CD8-positive, alpha-beta memory T cell (primary cell): ENCODE measurements around the gene LGALS7. TPM values are rescaled to one million over a fixed set of nuclear protein-coding genes. Genes with fewer than 3 reads are reported as not detected.

Source experiments
- polyA plus RNA-seq: library from polyadenylated mRNA; unstranded; fragments of 300-500 nt; fragmentation: Illumina TruSeq; gene quantifications from one replicate; pipeline ENCODE4 v1.2.3, GENCODE V29; 2021
- total RNA-seq, 2 experiments: library from RNA; stranded (reverse); gene quantifications; one replicate each; pipeline ENCODE4 v1.2.3, GENCODE V29; 2021

Gene LGALS7
- total and polyA plus RNA-seq, 3 experiments from 2014 or later: not detected

Other genes starting within 250 kb of the LGALS7 start
- 100 to 1,000 TPM; 161 to 162 TPM for gene MAP4K1, start 155.6 kb downstream of the LGALS7 start, total RNA-seq
- gene MAP4K1, start 155.6 kb downstream of the LGALS7 start, polyA plus RNA-seq: 178 TPM
- 100 to 1,000 TPM; 275 to 282 TPM for gene EIF3K, start 154.3 kb downstream of the LGALS7 start, total RNA-seq
- 401 TPM for gene EIF3K, start 154.3 kb downstream of the LGALS7 start, polyA plus RNA-seq
- 100 to 1,000 TPM; 295 to 314 TPM for gene ACTN4, start 125.9 kb downstream of the LGALS7 start, total RNA-seq
- 31.9 TPM for gene ACTN4, start 125.9 kb downstream of the LGALS7 start, polyA plus RNA-seq
- gene CAPN12, start 29.0 kb downstream of the LGALS7 start, total RNA-seq: 1 to 10 TPM; 5.2 to 5.3 TPM
- gene CAPN12, start 29.0 kb downstream of the LGALS7 start, polyA plus RNA-seq: 19.5 TPM
- not detected for gene LGALS7B, start 15.7 kb upstream of the LGALS7 start, total RNA-seq
- not detected for gene LGALS7B, start 15.7 kb upstream of the LGALS7 start, polyA plus RNA-seq
- 1 to 10 TPM; 1.2 to 1.8 TPM for gene LGALS4, start 39.4 kb upstream of the LGALS7 start, total RNA-seq
- gene LGALS4, start 39.4 kb upstream of the LGALS7 start, polyA plus RNA-seq: 0.44 TPM
- 100 to 1,000 TPM; 111 to 114 TPM for gene ECH1, start 58.3 kb upstream of the LGALS7 start, total RNA-seq
- gene ECH1, start 58.3 kb upstream of the LGALS7 start, polyA plus RNA-seq: 272 TPM
- gene HNRNPL, start 76.5 kb upstream of the LGALS7 start, total RNA-seq: 100 to 1,000 TPM; 656 to 679 TPM
- gene HNRNPL, start 76.5 kb upstream of the LGALS7 start, polyA plus RNA-seq: 73.4 TPM
- 10 to 100 TPM; 82.3 to 85.4 TPM for gene RINL, start 104.8 kb upstream of the LGALS7 start, total RNA-seq
- gene RINL, start 104.8 kb upstream of the LGALS7 start, polyA plus RNA-seq: 42.6 TPM
- 10 to 100 TPM; 33.6 to 36.5 TPM for gene SIRT2, start 126.1 kb upstream of the LGALS7 start, total RNA-seq
- 51.2 TPM for gene SIRT2, start 126.1 kb upstream of the LGALS7 start, polyA plus RNA-seq
- gene NFKBIB, start 126.5 kb upstream of the LGALS7 start, total RNA-seq: 100 to 1,000 TPM; 107 to 116 TPM
- 15.6 TPM for gene NFKBIB, start 126.5 kb upstream of the LGALS7 start, polyA plus RNA-seq
- under 1 TPM; 0.44 to 0.61 TPM for gene CCER2, start 138.7 kb upstream of the LGALS7 start, total RNA-seq
- gene CCER2, start 138.7 kb upstream of the LGALS7 start, polyA plus RNA-seq: not detected
- 10 to 100 TPM; 43.1 to 46.7 TPM for gene SARS2, start 157.2 kb upstream of the LGALS7 start, total RNA-seq
- 18.9 TPM for gene SARS2, start 157.2 kb upstream of the LGALS7 start, polyA plus RNA-seq
- gene MRPS12, start 157.4 kb upstream of the LGALS7 start, total RNA-seq: 100 to 1,000 TPM; 113 to 117 TPM
- 94.4 TPM for gene MRPS12, start 157.4 kb upstream of the LGALS7 start, polyA plus RNA-seq
- not detected for gene FBXO17, start 202.2 kb upstream of the LGALS7 start, total RNA-seq
- 0.16 TPM for gene FBXO17, start 202.2 kb upstream of the LGALS7 start, polyA plus RNA-seq